Heart left ventricle (tissue), 16 donors: ENCODE data around the gene NOL9. TPM values are rescaled to one million over a fixed set of nuclear protein-coding genes. Genes with fewer than 3 reads are reported as not detected.
A peak's percentile ranks its signal among the peaks of the same experiment; 100 is the strongest.

Experiments used
- ATAC-seq, 4 donors: fragments of 200-7000 bp; cut with Tn5 transposase; one replicate each; pipeline ENCODE4 v1.9.1; 2020 to 2022; ENCODE audit warnings: moderate library complexity in 4 of 4, mild to moderate bottlenecking in 3 of 4, moderate number of reproducible peaks in 1 of 4
- DNase-seq, 5 donors: peaks; one replicate each; pipeline ENCODE4 v3.0.0-alpha.2; 2020
- H3K27ac ChIP-seq, 12 donors: fragments of 200-600 bp; sonication (generic) in 4 of 12; one replicate each; pipeline versions ENCODE4 v1.5.0 to v1.8.0; 2016 to 2022; ENCODE audit warnings: mild to moderate bottlenecking in 2 of 12
- H3K27me3 ChIP-seq, 9 donors: fragments of 200-600 bp; sonication (generic) in 2 of 9; one replicate each; pipeline versions ENCODE4 v1.5.1 to v1.8.0; 2016 to 2022; ENCODE audit warnings: mild to moderate bottlenecking in 3 of 9
- H3K36me3 ChIP-seq, 9 donors: fragments of 200-600 bp; sonication (generic) in 2 of 9; one replicate each; pipeline versions ENCODE4 v1.5.0 to v1.8.0; 2018 to 2022; ENCODE audit warnings: mild to moderate bottlenecking in 2 of 9
- H3K4me1 ChIP-seq, 12 donors: fragments of 200-600 bp; sonication (generic) in 4 of 12; one replicate each; pipeline versions ENCODE4 v1.5.0 to v1.8.0; 2016 to 2022; ENCODE audit warnings: mild to moderate bottlenecking in 3 of 12
- H3K4me3 ChIP-seq, 12 donors: fragments of 200-600 bp; sonication (generic) in 4 of 12; one replicate each; pipeline versions ENCODE4 v1.5.0 to v1.8.0; 2017 to 2022; ENCODE audit warnings: mild to moderate bottlenecking in 9 of 12, moderate library complexity in 4 of 12
- H3K9me3 ChIP-seq, 12 donors: fragments of 200-600 bp; sonication (generic) in 4 of 12; one replicate each; pipeline versions ENCODE4 v1.5.0 to v1.8.0; 2016 to 2022; ENCODE audit warnings: mild to moderate bottlenecking in 1 of 12
- POLR2A ChIP-seq, 2 donors: fragments of 450-650 bp; IDR thresholded peaks; one replicate each; pipeline ENCODE4 v1.6.1; 2017; ENCODE audit warnings: antibody characterized with exemption in 2 of 2, mild to moderate bottlenecking in 2 of 2, moderate library complexity in 2 of 2
- WGBS, 4 donors: extraction: QIAGEN DNeasy Blood & Tissue Kit in 2 of 4; methylation state at CpG; one replicate each; pipeline versions ENCODE4 v1.1.5 to v1.1.7; 2013 to 2018; 5-methylcytosine and 5-hydroxymethylcytosine counted together
- intact Hi-C, 10 donors: fragments of 100-400 bp; cut with DNase I; formaldehyde crosslinking; loops; one replicate each; pipeline versions ENCODE4 v1.11.1 to v1.14.2; 2022
- polyA plus RNA-seq, 2 donors: library from polyadenylated mRNA; stranded (reverse); fragments of 200-250 nt; gene quantifications; one replicate each; pipeline ENCODE4 v1.2.3, GENCODE V29; 2013
- total RNA-seq, 9 donors: library from RNA; depleted of rRNA in 2 of 9; stranded (reverse); fragments of >200 nt in 2 of 9; fragmentation: NEBNext Ultra II Directional in 3 of 9; extraction: Animal tissue kit (Norgen Biotek cat#: 25700) in 3 of 9; gene quantifications; one replicate each; pipeline versions ENCODE4 v1.1.0 to v1.2.4, GENCODE V29; 2016 to 2023
- TF ChIP-seq, protein P1 (sequence below), 12 donors: fragments of 200-600 bp; sonication (generic) in 4 of 12; IDR thresholded peaks; one replicate each; pipeline versions ENCODE4 v1.5.0 to v1.8.0; 2018 to 2022; ENCODE audit warnings: antibody characterized with exemption in 12 of 12, mild to moderate bottlenecking in 5 of 12
- donor health status: ischemic (EF 13 %, LVEDD 7.1; RV severe dilation, severe dysfunction).
- donor health status: healthy with polysubstance abuse.
- donor health status: DM: no; HTN: yes; CAD: no.
- donor health status: DM: no; HTN: no; CAD: no.
- donor health status: ischemic (EF 25% LVEDD 6.9; RV normal size, moderate dysfunction).
- donor health status: ischemic (EF 25% LVEDD 5.7; RV mildly dilated, moderate dysfunction).
- donor health status: healthy.
- donor health status: DM: yes; HTN: yes; CAD: no.
- donor health status: ischemic (EF 35%, LVEDD 5.7; RV mildly dilated, moderate dysfunction).
- donor health status: nonischemic (EF 11% LVEDD 7.7; RV severe dilation, severe dysfunction).
- donor health status: DM: yes; HTN: yes; CAD: no.
- donor health status: PGD.
- donor health status: ischemic (EF 29% LVEDD 5.4; RV normal size, mild dysfunction).
- donor health status: nonischemic (EF 23%, LVEDD 6.1; RV moderate dilation, normal function).

NOL9 gene
- total and polyA plus RNA-seq, 11 donors = 5.7 to 20.6 (median 15.4) TPM

DNA sequence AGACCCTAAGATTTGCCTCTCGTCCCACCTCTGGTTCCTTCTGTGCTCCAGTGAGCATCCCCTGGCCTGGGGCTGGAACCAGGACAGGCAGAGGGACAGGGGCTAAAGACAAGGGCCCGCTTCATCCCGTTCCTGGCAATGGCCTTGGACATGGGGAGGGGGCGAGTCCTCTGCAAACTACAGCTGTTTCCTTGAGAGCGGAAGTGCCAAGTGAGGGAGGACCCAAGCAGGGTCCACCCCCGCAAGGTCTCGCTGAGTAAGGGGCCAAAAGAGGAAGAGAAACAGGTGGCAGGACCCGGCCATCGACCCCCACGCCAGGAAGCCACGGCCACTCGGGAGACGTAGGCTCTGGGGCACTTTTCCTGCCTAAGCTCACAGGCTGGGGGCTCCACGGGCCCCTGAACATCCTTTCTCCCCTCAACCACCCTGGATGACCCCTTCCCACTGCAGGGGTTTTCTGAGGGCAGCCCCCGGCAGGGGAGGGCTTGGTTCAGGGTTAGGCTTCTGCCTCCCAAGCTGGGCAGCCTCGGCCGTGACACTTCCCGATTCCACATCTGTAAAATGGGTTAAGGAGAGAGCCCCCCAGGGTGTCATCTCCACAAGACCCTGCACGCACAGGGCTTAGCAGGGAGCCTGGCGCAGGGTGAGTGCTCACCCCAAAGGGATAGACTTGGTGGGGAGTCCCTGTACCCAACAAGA lies 44.9 kb downstream of the NOL9 start:
- peak overlapping the region in 1 of 12 donors; percentile 24 for H3K27ac ChIP-seq
- DNase-seq = peak in 2 of 5 donors; percentile 44 to 62
- peaks cover 0 to 22% (median 0%) of the 10 kb centered on the region in 12 donors for H3K4me1 ChIP-seq
- no peaks in the 10 kb centered on the region for H3K36me3 ChIP-seq
- 58 to 61% (median 58%) methylated on average over 18 to 20 of the region's 20 CpGs; no CpG with 5 or more reads in 1 of the 4 donors for WGBS, 4 donors
- no peak for TF ChIP-seq POLR2A (IDR thresholded peaks at IDR 0.05)
- TF ChIP-seq, protein P1, sequence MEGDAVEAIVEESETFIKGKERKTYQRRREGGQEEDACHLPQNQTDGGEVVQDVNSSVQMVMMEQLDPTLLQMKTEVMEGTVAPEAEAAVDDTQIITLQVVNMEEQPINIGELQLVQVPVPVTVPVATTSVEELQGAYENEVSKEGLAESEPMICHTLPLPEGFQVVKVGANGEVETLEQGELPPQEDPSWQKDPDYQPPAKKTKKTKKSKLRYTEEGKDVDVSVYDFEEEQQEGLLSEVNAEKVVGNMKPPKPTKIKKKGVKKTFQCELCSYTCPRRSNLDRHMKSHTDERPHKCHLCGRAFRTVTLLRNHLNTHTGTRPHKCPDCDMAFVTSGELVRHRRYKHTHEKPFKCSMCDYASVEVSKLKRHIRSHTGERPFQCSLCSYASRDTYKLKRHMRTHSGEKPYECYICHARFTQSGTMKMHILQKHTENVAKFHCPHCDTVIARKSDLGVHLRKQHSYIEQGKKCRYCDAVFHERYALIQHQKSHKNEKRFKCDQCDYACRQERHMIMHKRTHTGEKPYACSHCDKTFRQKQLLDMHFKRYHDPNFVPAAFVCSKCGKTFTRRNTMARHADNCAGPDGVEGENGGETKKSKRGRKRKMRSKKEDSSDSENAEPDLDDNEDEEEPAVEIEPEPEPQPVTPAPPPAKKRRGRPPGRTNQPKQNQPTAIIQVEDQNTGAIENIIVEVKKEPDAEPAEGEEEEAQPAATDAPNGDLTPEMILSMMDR (IDR thresholded peaks at IDR 0.05) = no peak
- ATAC-seq = peak in 1 of 4 donors; percentile 9
- no peak overlapping the region for H3K4me3 ChIP-seq
- H3K27me3 ChIP-seq = no peaks in the 10 kb centered on the region
- intact Hi-C loops = no loop called here
- no peaks in the 10 kb centered on the region for H3K9me3 ChIP-seq

DNA sequence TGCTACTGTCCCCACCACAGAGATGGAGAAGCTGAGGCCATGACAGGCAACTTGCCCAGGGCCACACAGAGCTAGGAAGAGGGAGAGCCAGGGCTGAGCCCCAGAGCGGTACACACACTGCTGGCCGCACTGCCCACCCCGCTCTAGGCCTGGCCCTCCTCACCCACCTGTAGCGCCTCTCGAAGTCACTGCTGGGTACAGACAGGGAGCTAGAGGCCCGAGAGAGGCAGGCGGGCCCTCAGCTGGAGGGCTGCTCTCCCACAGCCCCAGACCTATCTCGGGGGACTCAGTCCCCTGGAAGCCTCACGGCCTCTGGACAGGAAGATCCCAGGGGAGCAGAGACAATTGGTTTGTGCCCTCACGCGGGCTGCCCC lies 45.5 kb downstream of the NOL9 start:
- intact Hi-C loops = no loop called here
- TF ChIP-seq POLR2A (IDR thresholded peaks at IDR 0.05) = no peak
- TF ChIP-seq, protein P1 (IDR thresholded peaks at IDR 0.05) = no peak
- H3K27ac ChIP-seq = no peak overlapping the region
- ATAC-seq (no peak), DNase-seq (no peak)
- H3K4me3 ChIP-seq = no peak overlapping the region
- no peaks in the 10 kb centered on the region for H3K27me3 ChIP-seq
- 79 to 86% (median 84%) methylated on average over 9 to 11 of the region's 11 CpGs for WGBS, 4 donors
- H3K4me1 ChIP-seq = peaks cover 0 to 22% (median 0%) of the 10 kb centered on the region in 12 donors
- H3K9me3 ChIP-seq = no peaks in the 10 kb centered on the region
- H3K36me3 ChIP-seq = no peaks in the 10 kb centered on the region

DNA sequence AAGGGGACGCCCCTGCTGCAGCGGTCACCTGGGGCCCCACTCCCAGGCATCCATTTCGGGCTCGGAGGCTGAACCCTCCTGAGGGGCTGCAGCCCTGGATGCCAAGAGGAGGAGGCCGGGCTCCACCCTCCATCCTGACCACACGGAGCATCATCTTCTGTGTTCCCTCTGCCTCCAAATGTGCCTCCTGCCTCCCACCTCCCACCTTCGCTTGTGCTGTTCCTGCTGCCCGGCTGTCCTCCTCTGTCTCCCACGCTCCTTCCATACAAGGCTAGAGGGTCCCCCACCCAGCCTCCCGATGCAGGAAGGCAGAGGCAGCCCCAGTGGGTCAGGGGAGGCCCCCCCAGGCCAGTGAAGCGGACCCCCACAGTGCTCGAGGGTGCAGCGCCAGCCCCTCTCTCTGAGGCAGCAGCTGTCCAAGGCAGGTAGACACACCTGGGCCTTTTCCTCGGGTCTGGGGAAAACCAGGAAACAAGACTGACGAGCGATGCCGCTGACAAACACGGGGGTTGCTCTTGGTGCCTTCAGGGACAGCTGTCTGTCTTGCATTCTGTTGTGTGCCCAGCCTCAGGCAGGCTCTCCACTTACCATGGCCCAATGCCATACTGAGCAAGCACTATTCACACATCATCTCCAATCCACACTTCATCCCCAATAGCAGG lies 46.0 kb downstream of the NOL9 start:
- DNase-seq (no peak), ATAC-seq (no peak)
- no peak for TF ChIP-seq POLR2A (IDR thresholded peaks at IDR 0.05)
- TF ChIP-seq, protein P1 (IDR thresholded peaks at IDR 0.05) = no peak
- Histone ChIP-seq H3K27ac (no peak overlapping the region), H3K36me3 (no peaks in the 10 kb centered on the region), H3K4me1 (peaks cover 0 to 21% (median 0%) of the 10 kb centered on the region in 12 donors), H3K9me3 (no peaks in the 10 kb centered on the region), H3K4me3 (no peak overlapping the region), H3K27me3 (no peaks in the 10 kb centered on the region)
- 86 to 91% (median 90%) methylated on average over 17 to 18 of the region's 18 CpGs for WGBS, 4 donors
- intact Hi-C loops = no loop called here

DNA sequence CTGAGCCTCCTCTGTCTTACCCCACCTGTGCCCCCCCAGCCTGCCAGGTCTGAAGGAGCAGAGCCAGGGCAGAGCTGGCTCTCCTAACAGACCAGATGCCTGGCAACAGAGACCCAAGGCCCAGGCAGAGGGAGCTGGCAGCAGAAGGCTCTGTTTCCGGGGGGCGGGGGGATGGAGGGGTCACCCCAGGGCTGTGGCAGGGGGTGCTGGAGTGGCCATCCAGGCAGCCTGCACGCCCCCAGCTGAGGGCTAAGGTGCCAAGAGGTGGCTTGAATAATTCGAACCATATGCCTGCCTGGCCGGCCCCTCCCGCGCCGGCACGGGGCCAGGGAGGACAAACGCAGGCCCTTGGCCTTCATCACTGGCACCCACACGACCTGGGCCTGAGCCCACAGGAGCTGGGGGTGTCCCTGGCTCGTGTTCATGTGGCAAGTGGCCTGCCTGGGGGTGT lies 46.8 kb downstream of the NOL9 start:
- intact Hi-C loops = no loop called here
- H3K27me3 ChIP-seq = no peaks in the 10 kb centered on the region
- 44 to 84% (median 81%) methylated on average over 8 to 12 of the region's 12 CpGs for WGBS, 4 donors

More for the DNA sequence above, 46.8 kb downstream of the NOL9 start:
- H3K4me1 ChIP-seq = peaks cover under 1 to 19% (median 5%) of the 10 kb centered on the region in 12 donors
- DNase-seq (peak in 1 of 5 donors; percentile 60), ATAC-seq (peak in 2 of 4 donors; percentile 6 to 20)
- no peaks in the 10 kb centered on the region for H3K36me3 ChIP-seq
- no peaks in the 10 kb centered on the region for H3K9me3 ChIP-seq
- no peak for TF ChIP-seq POLR2A (IDR thresholded peaks at IDR 0.05)
- TF ChIP-seq, protein P1 (IDR thresholded peaks at IDR 0.05) = no peak
- H3K27ac ChIP-seq = peak overlapping the region in 2 of 12 donors; percentile 20 to 45
- no peak overlapping the region for H3K4me3 ChIP-seq
